AG04449 (cell line): ENCODE data around the gene OR13C2.
"Not testable (repeated sequence)": the region's sequence is repeated elsewhere in the genome, so short reads cannot be mapped to it uniquely, and the experiment has no call there.

Experiments
- CTCF ChIA-PET: fragments of 350-600 bp; formaldehyde crosslinking; extraction: SDS; loops from one replicate; lab custom pipeline; 2021; ENCODE audit warnings: antibody characterized with exemption; lab: Yijun Ruan, JAX
- POLR2A ChIA-PET: fragments of 400-600, 350-600 bp; formaldehyde crosslinking; extraction: SDS; loops from one replicate; lab custom pipeline; 2020; ENCODE audit warnings: antibody characterized with exemption, inconsistent platforms; lab: Yijun Ruan, JAX
- DNase-seq: peaks from one replicate; pipeline ENCODE4 v3.0.0-alpha.2; 2010; ENCODE audit warnings: low read depth, low spot score
- H3K4me3 ChIP-seq: 2 replicates; pipeline ENCODE4 v1.5.1; 2011; ENCODE audit warnings: low read depth, mild to moderate bottlenecking, control low read depth, low read length
- TF ChIP-seq, protein P1 (sequence below): IDR thresholded peaks from one replicate; pipeline ENCODE4 v1.5.1; 2011; ENCODE audit warnings: mild to moderate bottlenecking, moderate library complexity, low read length, control low read depth, inconsistent platforms; ENCODE audit not compliant: insufficient read depth; ENCODE audit errors: missing control alignments

The OR13C2 gene

GRCh38 chr9:104608336-104608735, 2.9 kb upstream of the OR13C2 start:
- TF ChIP-seq, protein P1, sequence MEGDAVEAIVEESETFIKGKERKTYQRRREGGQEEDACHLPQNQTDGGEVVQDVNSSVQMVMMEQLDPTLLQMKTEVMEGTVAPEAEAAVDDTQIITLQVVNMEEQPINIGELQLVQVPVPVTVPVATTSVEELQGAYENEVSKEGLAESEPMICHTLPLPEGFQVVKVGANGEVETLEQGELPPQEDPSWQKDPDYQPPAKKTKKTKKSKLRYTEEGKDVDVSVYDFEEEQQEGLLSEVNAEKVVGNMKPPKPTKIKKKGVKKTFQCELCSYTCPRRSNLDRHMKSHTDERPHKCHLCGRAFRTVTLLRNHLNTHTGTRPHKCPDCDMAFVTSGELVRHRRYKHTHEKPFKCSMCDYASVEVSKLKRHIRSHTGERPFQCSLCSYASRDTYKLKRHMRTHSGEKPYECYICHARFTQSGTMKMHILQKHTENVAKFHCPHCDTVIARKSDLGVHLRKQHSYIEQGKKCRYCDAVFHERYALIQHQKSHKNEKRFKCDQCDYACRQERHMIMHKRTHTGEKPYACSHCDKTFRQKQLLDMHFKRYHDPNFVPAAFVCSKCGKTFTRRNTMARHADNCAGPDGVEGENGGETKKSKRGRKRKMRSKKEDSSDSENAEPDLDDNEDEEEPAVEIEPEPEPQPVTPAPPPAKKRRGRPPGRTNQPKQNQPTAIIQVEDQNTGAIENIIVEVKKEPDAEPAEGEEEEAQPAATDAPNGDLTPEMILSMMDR: no peak
- no peak for DNase-seq
- ChIA-PET CTCF (no interaction called here), POLR2A (no interaction called here)
- H3K4me3 ChIP-seq: no peak overlapping the region

DNA sequence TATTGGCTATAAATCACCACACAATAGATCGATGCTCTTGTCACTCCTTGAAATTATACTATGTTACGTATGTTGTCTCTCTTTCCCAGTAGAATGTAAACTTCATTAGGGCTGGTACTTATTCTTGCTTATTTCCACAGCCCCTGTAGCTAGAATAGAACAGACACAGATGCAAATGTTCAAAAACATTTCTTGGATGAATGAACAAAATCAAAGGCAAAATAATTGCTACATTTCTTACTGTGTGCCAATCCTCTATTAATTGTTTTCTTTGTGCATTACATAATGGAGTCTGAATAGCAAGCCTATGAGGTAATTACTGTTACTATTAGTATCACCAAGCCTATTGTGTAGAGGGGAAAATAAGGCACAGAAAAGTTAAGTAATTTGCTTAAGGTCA, 725 bp upstream of the OR13C2 start:
- TF ChIP-seq, protein P1: no peak
- no peak overlapping the region for H3K4me3 ChIP-seq
- DNase-seq: no peak
- ChIA-PET POLR2A (no interaction called here), CTCF (no interaction called here)

DNA sequence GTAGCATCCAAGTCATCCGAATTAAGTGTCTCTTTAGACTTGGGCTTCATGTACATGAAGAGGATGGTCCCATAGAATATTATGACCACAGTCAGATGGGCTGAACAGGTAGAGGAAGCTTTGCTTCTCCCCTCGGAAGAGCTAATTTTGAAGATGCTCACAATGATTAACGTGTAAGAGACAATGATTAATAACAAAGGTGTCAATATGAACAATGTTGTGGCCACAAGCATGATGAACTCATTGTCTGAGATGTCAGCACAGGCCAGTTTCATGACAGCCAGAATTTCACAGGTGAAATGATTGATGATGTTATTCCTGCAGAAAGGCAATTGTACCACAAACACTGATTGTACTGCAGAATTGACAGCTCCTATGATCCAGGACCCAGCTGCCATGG, 626 bp downstream of the OR13C2 start:
- TF ChIP-seq, protein P1: no peak
- POLR2A ChIA-PET: no interaction called here
- CTCF ChIA-PET: no interaction called here
- H3K4me3 ChIP-seq: no peak overlapping the region
- DNase-seq: no peak

DNA sequence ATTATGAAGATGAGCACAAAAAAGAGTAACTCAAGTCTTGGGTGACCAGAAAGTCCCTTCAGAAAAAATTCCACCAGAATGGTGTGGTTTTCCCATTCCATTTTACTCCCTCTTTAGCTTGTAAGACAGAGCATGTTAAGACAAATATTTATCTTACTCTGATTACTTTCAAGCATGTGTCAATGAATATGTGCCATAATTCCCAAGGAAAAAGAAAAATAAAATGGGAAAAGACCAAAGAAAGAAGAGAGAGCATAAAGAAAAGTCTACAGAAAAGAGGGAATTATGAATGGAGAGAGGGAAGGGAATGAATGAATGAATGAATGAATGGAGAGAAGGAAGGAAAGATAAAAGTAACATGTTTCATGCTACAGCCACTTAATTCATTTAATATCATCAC, 6.1 kb downstream of the OR13C2 start, which contains the start of gene OR13C5:
TSS of gene OR13C5 (minus strand) at position 101 of the 400 bp plus-strand sequence. CDS start at position 101, 0 bp downstream.
- CTCF ChIA-PET: interaction anchor here (1.0 kb wide), 1 partner anchor 11 kb away, joined by 4 read pairs; no protein-coding TSS in a partner anchor
- H3K4me3 ChIP-seq, POLR2A ChIA-PET, DNase-seq: not testable (repeated sequence)

- CTCF ChIA-PET, DNase-seq, POLR2A ChIA-PET, H3K4me3 ChIP-seq: not testable (repeated sequence)
These were observed 6.7 kb downstream of the OR13C2 start for GRCh38 chr9:104598749-104599148.

DNA sequence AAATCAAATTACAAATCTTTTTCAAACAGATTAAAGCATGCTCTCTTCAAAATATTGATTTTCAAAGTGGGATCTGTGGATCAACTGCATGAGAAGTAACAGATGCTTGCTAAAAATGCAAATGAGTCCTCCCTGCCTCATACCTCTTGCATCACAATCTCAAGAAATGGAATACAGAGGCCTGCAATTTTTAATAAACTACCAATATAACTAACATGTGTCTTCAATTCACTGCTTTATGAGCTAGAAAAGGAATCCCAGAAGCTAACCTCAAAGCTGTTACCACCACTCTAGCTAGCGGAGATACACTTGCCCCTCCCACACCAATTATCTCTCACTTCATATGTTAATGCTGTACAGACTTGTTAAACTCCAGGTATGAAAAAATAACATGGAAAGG, 15.8 kb downstream of the OR13C2 start:
- ChIA-PET POLR2A (no interaction called here), CTCF (no interaction called here)
- TF ChIP-seq, protein P1: no peak
- no peak overlapping the region for H3K4me3 ChIP-seq
- DNase-seq: no peak

DNA sequence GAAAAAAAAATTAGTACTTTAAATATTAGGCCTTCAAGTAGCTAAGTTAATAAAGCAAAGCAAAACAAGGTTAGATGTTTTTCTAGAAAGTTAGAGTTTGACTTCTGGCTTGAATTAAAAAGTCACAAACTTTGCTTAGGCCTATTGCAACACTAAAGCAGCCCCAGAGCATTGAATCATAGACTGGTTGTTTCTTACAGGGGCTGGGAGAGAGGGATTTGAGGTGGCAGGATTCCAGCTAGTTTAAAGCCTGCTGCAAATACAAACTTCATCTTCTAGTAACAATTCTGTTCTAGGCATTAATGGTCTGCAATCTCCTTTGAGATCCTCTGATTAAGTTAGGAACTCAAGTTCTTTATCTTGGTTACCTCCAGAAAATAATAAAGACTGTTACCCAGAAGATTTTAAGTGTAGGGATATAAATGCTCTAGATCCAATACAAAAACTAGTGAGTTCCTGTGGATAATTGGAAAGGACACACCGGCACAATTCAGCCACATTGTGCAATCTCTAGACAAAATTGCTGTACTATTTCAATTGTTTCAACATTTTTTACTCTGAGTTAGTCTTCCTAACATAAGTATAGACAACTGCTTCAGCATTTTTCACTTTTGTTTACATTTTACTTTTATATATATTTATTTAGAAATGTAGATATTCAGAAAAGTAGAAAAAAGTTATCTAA, 18.8 kb downstream of the OR13C2 start:
- POLR2A ChIA-PET: no interaction called here
- no peak for DNase-seq
- H3K4me3 ChIP-seq: no peak overlapping the region
- TF ChIP-seq, protein P1: no peak
- CTCF ChIA-PET: no interaction called here
